Mesenchymal stem cell (in vitro differentiated cells and primary cell): Measurements from ENCODE around the gene OR2T10.
"Not testable (repeated sequence)": the region's sequence is repeated elsewhere in the genome, so short reads cannot be mapped to it uniquely, and the experiment has no call there.

Experiments used
- DNase-seq: peaks from one replicate; pipeline ENCODE4 v3.0.0-alpha.2; 2013
- H2AFZ ChIP-seq: one replicate; pipeline ENCODE4 v1.6.1; 2013; ENCODE audit warnings: low read depth, mild to moderate bottlenecking, control low read depth, inconsistent platforms, low read length, moderate library complexity
- H2AK5ac ChIP-seq: 2 replicates; pipeline ENCODE4 v1.6.1; 2013; ENCODE audit warnings: low read length, moderate library complexity, mild to moderate bottlenecking, inconsistent platforms; ENCODE audit not compliant: severe bottlenecking
- H2BK120ac ChIP-seq: one replicate; pipeline ENCODE4 v1.6.1; 2013; ENCODE audit warnings: low read depth, mild to moderate bottlenecking, inconsistent platforms, low read length, moderate library complexity
- H2BK12ac ChIP-seq, 2 experiments: one replicate each; pipeline ENCODE4 v1.6.1; 2013; ENCODE audit warnings: inconsistent platforms in 2 of 2, low read length in 2 of 2, mild to moderate bottlenecking in 2 of 2, moderate library complexity in 2 of 2, control low read depth in 1 of 2
- H2BK15ac ChIP-seq: one replicate; pipeline ENCODE4 v1.6.1; 2013; ENCODE audit warnings: mild to moderate bottlenecking, low read depth, inconsistent platforms; ENCODE audit not compliant: poor library complexity, severe bottlenecking
- H2BK5ac ChIP-seq: 2 replicates; pipeline ENCODE4 v1.6.1; 2013; ENCODE audit warnings: low read depth, mild to moderate bottlenecking, low read length, control low read depth, inconsistent platforms; ENCODE audit not compliant: poor library complexity, severe bottlenecking
- H3K14ac ChIP-seq, 2 experiments: one replicate each; pipeline ENCODE4 v1.6.1; 2013; ENCODE audit warnings: inconsistent platforms in 2 of 2, low read length in 2 of 2, control low read depth in 1 of 2, mild to moderate bottlenecking in 1 of 2, moderate library complexity in 1 of 2
- H3K18ac ChIP-seq, 2 experiments: one replicate each; pipeline ENCODE4 v1.6.1; 2013; ENCODE audit warnings: inconsistent platforms in 2 of 2, low read length in 2 of 2, control low read depth in 1 of 2, low read depth in 1 of 2, mild to moderate bottlenecking in 1 of 2
- H3K23ac ChIP-seq, 2 experiments: one replicate each; pipeline ENCODE4 v1.6.1; 2013; ENCODE audit warnings: inconsistent platforms in 2 of 2, low read length in 2 of 2, mild to moderate bottlenecking in 2 of 2, moderate library complexity in 2 of 2, control low read depth in 1 of 2
- H3K27ac ChIP-seq: 2 replicates; pipeline ENCODE4 v1.5.1; 2013; ENCODE audit warnings: mild to moderate bottlenecking, moderate library complexity, low read length, control low read depth, inconsistent platforms; ENCODE audit not compliant: poor library complexity, severe bottlenecking
- H3K27me3 ChIP-seq, 2 experiments: 2 replicates each; pipeline versions ENCODE4 v1.6.1 to v1.7.0; 2013; ENCODE audit warnings: low read length in 2 of 2, mild to moderate bottlenecking in 2 of 2, moderate library complexity in 2 of 2, control low read depth in 1 of 2, inconsistent platforms in 1 of 2; ENCODE audit not compliant: control insufficient read depth in 1 of 2, insufficient read depth in 1 of 2
- H3K36me3 ChIP-seq, 2 experiments: 2 replicates each; pipeline versions ENCODE4 v1.6.1 to v1.7.0; 2013; ENCODE audit warnings: low read length in 2 of 2, control low read depth in 1 of 2, inconsistent platforms in 1 of 2, low read depth in 1 of 2, mild to moderate bottlenecking in 1 of 2; ENCODE audit not compliant: insufficient read depth in 2 of 2, control insufficient read depth in 1 of 2
- H3K4ac ChIP-seq, 2 experiments: one replicate each; pipeline ENCODE4 v1.6.1; 2013; ENCODE audit warnings: inconsistent platforms in 2 of 2, low read length in 2 of 2, mild to moderate bottlenecking in 2 of 2, moderate library complexity in 2 of 2, control low read depth in 1 of 2, low read depth in 1 of 2
- H3K4me1 ChIP-seq: 2 replicates; pipeline ENCODE4 v1.6.1; 2013; ENCODE audit warnings: low read depth, low read length, control low read depth; ENCODE audit not compliant: control insufficient read depth, insufficient read depth
- H3K4me2 ChIP-seq: 2 replicates; pipeline ENCODE4 v1.6.1; 2013; ENCODE audit warnings: low read length, mild to moderate bottlenecking, inconsistent platforms; ENCODE audit not compliant: poor library complexity, severe bottlenecking
- H3K4me3 ChIP-seq, 2 experiments: 2 replicates each; pipeline versions ENCODE4 v1.5.1 to v1.7.0; 2013; ENCODE audit warnings: low read length in 2 of 2, mild to moderate bottlenecking in 2 of 2, control low read depth in 1 of 2, low read depth in 1 of 2; ENCODE audit not compliant: insufficient read depth in 1 of 2
- H3K79me1 ChIP-seq: replicated peaks from 2 replicates; pipeline ENCODE4 v1.6.1; 2013; ENCODE audit warnings: mild to moderate bottlenecking, control low read depth, low read length, inconsistent platforms; ENCODE audit not compliant: poor library complexity, severe bottlenecking
- H3K9ac ChIP-seq: 2 replicates; pipeline ENCODE4 v1.7.0; 2013; ENCODE audit warnings: mild to moderate bottlenecking, low read length, moderate library complexity
- H3K9me3 ChIP-seq: 2 replicates; pipeline ENCODE4 v1.7.0; 2013; ENCODE audit warnings: mild to moderate bottlenecking, low read length; ENCODE audit not compliant: control insufficient read depth
- H4K8ac ChIP-seq: one replicate; pipeline ENCODE4 v1.6.1; 2013; ENCODE audit warnings: inconsistent platforms, mild to moderate bottlenecking, low read length, moderate library complexity
- H4K91ac ChIP-seq: one replicate; pipeline ENCODE4 v1.6.1; 2013; ENCODE audit warnings: mild to moderate bottlenecking, low read length, inconsistent platforms
- WGBS: methylation state at CpG from one replicate; pipeline ENCODE4 v1.1.7; 2013; ENCODE audit warnings: mixed read lengths; 5-methylcytosine and 5-hydroxymethylcytosine counted together

The OR2T10 gene

DNA sequence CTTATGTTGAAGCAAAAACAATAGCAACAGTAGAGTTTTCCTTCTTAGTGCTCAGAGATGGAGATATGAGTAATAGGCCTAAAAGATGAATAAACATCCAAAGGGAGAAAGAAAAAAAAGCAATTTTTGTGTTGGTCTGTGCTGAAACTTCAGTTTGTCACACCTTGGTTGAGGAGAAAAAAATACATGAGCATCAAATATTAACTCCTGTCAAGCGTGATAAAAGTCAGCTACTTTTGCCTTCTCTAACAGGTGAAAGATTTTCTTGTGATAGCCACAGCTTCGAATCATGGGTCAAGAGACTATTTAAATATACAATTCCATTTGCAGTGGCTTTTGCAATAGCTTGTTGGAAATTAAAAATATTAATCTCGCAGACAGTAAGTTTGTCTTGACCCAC lies 43.4 kb upstream of the OR2T10 start:
- H3K18ac ChIP-seq, H3K4ac ChIP-seq, H3K27me3 ChIP-seq, H2AK5ac ChIP-seq, H3K36me3 ChIP-seq, H3K79me1 ChIP-seq, DNase-seq, H2BK120ac ChIP-seq, H2AFZ ChIP-seq, H3K14ac ChIP-seq, H3K27ac ChIP-seq, H4K8ac ChIP-seq, H3K4me2 ChIP-seq, H2BK15ac ChIP-seq, H3K4me1 ChIP-seq, H3K9ac ChIP-seq, H3K23ac ChIP-seq, H3K9me3 ChIP-seq, H2BK5ac ChIP-seq, H4K91ac ChIP-seq, H3K4me3 ChIP-seq, H2BK12ac ChIP-seq: not testable (repeated sequence)
- no CpG with 5 or more reads among the region's 3 CpGs for WGBS

DNA sequence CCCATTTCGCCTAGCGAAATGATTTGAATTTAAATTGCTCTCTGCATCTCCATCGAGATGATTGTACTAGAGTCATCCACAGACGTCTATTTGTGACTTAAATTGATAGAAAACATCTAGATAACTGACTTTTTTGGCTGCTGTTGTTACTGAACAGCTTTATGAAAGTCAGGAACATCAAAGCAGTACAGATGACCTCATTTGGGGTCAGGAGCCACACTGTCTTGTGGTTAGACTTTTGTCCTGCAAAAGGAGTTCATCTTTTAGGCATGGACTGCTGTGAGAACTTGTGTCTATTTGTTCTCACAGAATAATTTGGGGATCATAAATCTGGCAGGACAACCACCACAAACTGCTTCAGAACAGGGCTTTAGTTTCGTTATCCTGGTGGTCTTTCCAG lies 42.2 kb upstream of the OR2T10 start:
- not testable (repeated sequence) for H4K91ac ChIP-seq, H3K4ac ChIP-seq, H2BK12ac ChIP-seq, H3K18ac ChIP-seq, H2BK120ac ChIP-seq, H2AFZ ChIP-seq, H3K4me1 ChIP-seq, H3K4me3 ChIP-seq, H2BK15ac ChIP-seq, H4K8ac ChIP-seq, H3K36me3 ChIP-seq, H3K23ac ChIP-seq, DNase-seq, H2BK5ac ChIP-seq, H3K4me2 ChIP-seq, H3K9me3 ChIP-seq, H3K27ac ChIP-seq, H3K27me3 ChIP-seq, H2AK5ac ChIP-seq, H3K79me1 ChIP-seq, H3K9ac ChIP-seq, H3K14ac ChIP-seq
- WGBS = no CpG with 5 or more reads among the region's 5 CpGs

DNA sequence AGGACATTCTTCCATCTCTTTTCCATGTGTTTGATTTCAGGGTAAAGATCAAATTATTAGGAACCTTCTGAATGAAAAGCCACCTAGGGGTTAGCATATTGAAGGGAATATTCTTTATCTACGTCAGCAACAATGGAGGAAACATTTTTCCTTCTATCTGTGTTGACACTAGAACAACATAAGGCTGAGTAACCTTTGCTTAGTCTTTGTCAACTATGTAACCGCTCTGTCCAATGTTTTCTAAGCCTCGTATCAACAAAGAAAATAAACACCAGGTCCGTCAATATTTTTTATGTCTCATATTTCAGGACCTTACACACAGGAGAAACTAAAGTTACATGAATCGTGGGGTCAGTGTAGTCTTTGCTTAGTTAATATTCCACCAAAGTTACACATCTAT lies 39.1 kb upstream of the OR2T10 start:
- not testable (repeated sequence) for H3K9ac ChIP-seq, H3K14ac ChIP-seq, H3K4me3 ChIP-seq, H2BK15ac ChIP-seq, DNase-seq, H3K27ac ChIP-seq, H4K8ac ChIP-seq, H2AFZ ChIP-seq, H3K9me3 ChIP-seq, H3K23ac ChIP-seq, H3K4ac ChIP-seq, H3K79me1 ChIP-seq, H2BK5ac ChIP-seq, H3K27me3 ChIP-seq, H3K36me3 ChIP-seq, H3K4me2 ChIP-seq, H2AK5ac ChIP-seq, H2BK12ac ChIP-seq, H3K4me1 ChIP-seq, H2BK120ac ChIP-seq, H3K18ac ChIP-seq, H4K91ac ChIP-seq
- WGBS = no CpG with 5 or more reads among the region's 5 CpGs

DNA sequence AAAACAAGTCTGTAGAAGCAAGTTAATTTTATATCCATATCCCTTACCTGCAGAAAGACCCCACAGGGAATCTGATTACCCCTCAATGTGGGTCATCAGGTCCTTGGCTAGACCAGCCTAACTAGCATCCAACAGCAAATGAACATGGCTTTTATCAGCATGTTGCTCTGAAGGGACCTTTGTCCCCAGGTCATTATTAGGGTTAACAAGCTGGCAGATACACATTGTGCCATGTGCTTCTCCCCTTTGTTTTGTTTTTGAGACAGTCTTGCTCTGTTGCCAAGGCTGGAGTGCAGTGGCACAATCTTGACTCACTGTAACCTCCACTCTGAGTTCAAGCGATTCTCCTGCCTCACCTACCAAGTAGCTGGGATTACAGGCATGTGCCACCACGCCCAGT lies 37.5 kb upstream of the OR2T10 start, which contains the start of gene OR2T11:
Gene OR2T11 (minus strand): TSS at position 101 of the 400 bp plus-strand sequence. CDS start 7,963 bp downstream, outside the sequence.
- H3K27me3 ChIP-seq, H4K91ac ChIP-seq, H3K9ac ChIP-seq, H3K4me1 ChIP-seq, H3K18ac ChIP-seq, H3K36me3 ChIP-seq, H3K79me1 ChIP-seq, H3K4ac ChIP-seq, H4K8ac ChIP-seq, H3K14ac ChIP-seq, H3K9me3 ChIP-seq, H2BK5ac ChIP-seq, H2AK5ac ChIP-seq, H2BK15ac ChIP-seq, H3K4me2 ChIP-seq, H3K23ac ChIP-seq, H2BK12ac ChIP-seq, DNase-seq, H2BK120ac ChIP-seq, H3K27ac ChIP-seq, H2AFZ ChIP-seq, H3K4me3 ChIP-seq: not testable (repeated sequence)
- no CpG with 5 or more reads among the region's 2 CpGs for WGBS
